Fibroblast of mammary gland (primary cell): ENCODE results near the gene TBCB.

Experiments used
- DNase-seq: peaks from one replicate; pipeline ENCODE4 v3.0.0-alpha.2; 2010; ENCODE audit warnings: low read depth
- H3K4me3 ChIP-seq: 2 replicates; pipeline ENCODE4 v1.5.1; 2011; ENCODE audit warnings: low read depth, mild to moderate bottlenecking, low read length, moderate library complexity; ENCODE audit not compliant: control insufficient read depth
- TF ChIP-seq, protein P1 (sequence below): conservative IDR thresholded peaks from 2 replicates; pipeline ENCODE4 v1.5.1; 2011; ENCODE audit warnings: low read depth, low read length, inconsistent platforms; ENCODE audit not compliant: control insufficient read depth, insufficient read depth

Gene TBCB

DNA sequence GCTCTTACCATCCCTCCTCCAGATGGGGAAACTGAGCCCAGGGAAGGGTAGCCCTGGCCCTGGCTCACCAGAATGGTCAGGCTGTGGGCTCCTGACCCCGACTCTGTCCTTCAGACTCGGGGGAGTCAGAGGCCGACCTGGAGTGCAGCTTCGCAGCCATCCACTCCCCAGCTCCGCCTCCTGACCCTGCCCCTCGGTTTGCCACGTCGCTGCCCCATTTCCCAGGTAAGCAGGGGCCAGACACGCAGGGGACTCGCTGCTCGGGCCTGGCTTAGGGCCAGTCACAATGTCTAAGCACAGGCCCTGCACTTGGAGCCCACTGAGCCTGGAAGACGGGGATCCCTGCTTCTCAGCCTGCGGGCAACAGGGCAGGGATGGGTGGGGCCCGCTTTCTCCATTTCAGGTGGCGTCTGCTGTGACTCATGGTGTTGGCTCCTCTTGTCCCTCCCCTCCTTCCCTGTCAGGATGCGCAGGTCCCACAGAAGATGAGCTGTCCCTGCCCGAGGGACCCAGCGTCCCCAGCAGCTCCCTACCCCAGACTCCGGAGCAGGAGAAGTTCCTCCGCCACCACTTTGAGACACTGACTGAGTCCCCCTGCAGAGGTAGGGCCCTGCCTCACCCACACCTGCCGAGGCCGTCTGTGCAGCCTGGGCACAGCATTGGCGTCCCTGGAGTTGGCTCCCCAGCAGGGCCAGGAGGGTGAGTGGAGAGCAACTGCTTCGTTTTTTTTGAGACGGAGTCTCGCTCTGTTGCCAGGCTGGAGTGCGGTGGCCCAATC lies 13.5 kb upstream of the TBCB start:
- no peak for DNase-seq
- no peak overlapping the region for H3K4me3 ChIP-seq
- TF ChIP-seq, protein P1, sequence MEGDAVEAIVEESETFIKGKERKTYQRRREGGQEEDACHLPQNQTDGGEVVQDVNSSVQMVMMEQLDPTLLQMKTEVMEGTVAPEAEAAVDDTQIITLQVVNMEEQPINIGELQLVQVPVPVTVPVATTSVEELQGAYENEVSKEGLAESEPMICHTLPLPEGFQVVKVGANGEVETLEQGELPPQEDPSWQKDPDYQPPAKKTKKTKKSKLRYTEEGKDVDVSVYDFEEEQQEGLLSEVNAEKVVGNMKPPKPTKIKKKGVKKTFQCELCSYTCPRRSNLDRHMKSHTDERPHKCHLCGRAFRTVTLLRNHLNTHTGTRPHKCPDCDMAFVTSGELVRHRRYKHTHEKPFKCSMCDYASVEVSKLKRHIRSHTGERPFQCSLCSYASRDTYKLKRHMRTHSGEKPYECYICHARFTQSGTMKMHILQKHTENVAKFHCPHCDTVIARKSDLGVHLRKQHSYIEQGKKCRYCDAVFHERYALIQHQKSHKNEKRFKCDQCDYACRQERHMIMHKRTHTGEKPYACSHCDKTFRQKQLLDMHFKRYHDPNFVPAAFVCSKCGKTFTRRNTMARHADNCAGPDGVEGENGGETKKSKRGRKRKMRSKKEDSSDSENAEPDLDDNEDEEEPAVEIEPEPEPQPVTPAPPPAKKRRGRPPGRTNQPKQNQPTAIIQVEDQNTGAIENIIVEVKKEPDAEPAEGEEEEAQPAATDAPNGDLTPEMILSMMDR, result no peak

DNA sequence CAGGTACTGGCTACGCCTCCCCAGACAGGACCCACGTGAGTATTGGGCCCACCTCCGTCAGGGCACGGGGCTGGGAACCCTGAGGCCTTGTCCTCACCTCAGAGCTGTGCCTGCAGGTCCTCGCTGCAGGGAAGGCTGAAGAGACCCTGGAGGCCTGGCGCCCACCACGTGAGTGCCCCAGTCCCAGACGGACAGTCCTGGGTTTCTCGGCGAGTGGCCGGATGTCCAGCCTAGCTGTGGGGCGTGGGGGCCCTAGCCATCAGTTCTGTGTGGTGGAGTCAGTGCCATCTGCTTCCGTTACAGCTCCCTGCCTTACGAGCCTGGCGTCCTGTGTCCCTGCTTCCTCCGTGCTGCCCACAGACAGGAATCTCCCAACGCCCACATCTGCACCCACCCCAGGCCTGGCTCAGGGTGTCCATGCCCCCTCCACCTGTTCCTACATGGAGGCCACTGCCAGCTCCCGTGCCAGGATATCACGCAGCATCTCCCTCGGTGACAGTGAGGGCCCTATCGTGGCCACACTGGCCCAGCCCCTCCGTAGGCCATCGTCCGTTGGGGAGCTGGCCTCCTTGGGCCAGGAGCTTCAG lies 12.1 kb upstream of the TBCB start:
- DNase-seq, result no peak
- TF ChIP-seq, protein P1, result no peak
- no peak overlapping the region for H3K4me3 ChIP-seq

DNA sequence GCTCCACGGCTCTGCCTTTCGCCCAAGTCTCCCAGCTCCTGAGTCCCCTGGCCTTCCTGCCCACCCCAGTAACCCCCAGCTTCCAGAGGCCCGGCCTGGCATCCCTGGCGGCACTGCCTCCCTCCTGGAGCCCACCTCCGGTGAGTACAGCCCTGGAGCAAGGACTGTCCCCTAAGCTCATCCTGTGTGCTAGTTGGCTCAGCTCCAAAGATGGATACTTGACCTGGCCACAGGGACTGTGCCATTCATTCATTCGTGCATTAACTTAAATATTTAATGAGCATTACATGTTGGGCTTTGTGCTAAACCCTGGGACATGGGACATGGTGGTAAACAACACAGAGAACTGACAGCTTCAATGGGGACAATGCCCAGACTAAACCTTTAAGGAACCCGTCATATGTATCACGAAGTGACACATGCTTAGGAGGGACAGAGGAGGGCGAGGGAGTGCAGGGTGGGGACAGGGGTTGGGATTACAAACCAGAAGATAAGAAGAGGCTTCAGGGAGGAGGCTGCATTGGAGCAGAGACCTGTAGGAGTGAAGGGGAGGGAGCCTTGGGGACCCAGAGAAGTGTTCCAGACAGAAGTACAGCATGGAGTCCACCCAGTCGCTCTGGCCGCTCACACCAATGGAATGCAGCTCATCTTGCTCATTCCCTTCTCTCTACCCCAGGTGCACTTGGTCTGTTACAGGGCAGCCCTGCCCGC lies 11.3 kb upstream of the TBCB start:
- TF ChIP-seq, protein P1, result no peak
- no peak overlapping the region for H3K4me3 ChIP-seq
- DNase-seq, result no peak

DNA sequence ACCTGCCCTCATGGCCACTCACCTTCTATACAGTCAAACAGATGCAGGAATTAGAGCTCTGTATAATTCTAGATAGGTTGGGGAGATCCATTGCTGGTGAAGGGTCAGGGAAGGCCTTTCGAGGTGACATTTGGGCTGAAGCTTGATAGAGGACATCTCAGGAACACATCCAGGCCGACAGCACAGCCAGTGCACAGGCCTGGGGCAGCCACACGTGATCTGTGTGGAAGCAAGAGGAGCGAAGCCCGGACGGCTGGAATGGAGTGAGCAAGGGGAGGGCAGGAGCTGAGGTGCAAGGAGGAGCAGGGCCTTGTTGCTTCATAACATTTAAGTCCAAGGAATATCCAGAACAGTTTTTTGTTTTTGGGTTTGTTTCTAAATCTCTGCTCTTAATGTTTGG lies 8.8 kb upstream of the TBCB start:
- no peak for DNase-seq
- TF ChIP-seq, protein P1, result no peak
- H3K4me3 ChIP-seq, result no peak overlapping the region

DNA sequence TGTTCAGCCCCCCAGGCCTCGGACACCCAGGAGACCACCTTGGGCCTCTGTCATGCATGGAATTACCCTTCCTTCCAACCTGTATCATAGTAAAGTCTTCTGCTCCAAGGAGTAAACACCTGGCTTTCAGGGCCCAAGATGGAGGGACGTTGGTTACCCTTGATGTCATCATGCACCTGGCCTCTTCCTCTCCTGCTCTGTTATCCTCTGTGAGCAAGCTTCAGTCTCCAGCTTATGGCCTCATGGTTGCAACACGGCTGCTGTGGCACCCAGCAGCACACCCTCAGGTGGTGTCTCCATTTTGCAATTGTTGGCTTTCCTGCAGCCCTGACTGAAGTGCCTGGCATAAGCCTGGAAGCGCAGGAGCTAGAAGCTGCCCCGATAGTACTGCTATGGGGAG lies 8.3 kb upstream of the TBCB start:
- no peak overlapping the region for H3K4me3 ChIP-seq
- TF ChIP-seq, protein P1, result no peak
- DNase-seq, result no peak

DNA sequence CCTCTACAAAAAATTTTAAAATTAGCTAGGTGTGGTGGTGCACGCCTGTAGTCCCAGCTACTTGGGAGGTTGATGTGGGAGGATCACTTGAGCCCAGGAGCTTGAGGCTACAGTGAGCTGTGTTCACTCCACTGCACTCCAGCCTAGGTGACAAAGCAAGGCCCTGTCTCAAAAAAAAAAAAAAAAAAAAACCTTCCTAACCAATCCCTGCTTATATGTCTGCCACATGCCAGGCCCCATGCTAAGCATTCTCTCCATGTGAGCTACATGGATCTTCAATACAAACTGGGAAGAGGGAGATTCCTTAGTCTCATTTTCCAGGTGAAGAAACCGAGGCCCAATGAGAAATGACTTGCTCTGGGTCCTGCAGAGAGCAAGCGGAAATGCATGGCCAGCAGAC lies 6.6 kb upstream of the TBCB start:
- H3K4me3 ChIP-seq, result no peak overlapping the region
- no peak for DNase-seq
- TF ChIP-seq, protein P1, result no peak
